Globus pallidus (tissue), 1 donor: ENCODE data around the gene PARD6G.

Experiments
- DNase-seq: peaks from one replicate; pipeline ENCODE4 v3.0.0-alpha.2; 2015; ENCODE audit warnings: low spot score

The PARD6G gene

GRCh38 chr18:80147037-80147417 lies 100.3 kb downstream of the PARD6G start:
- DNase-seq = peak; percentile 6

GRCh38 chr18:80145196-80145804 lies 102.0 kb downstream of the PARD6G start:
- no peak for DNase-seq

GRCh38 chr18:80143881-80144280 lies 103.4 kb downstream of the PARD6G start:
- DNase-seq = no peak

GRCh38 chr18:80140455-80140985 lies 106.8 kb downstream of the PARD6G start:
- DNase-seq = no peak

- no peak for DNase-seq
Observed at GRCh38 chr18:80137976-80138375, 109.3 kb downstream of the PARD6G start.

- DNase-seq = no peak
Observed at GRCh38 chr18:80137137-80137536, 110.2 kb downstream of the PARD6G start.

GRCh38 chr18:80136679-80137078 lies 110.6 kb downstream of the PARD6G start:
- DNase-seq = no peak

GRCh38 chr18:80135136-80135535 lies 112.2 kb downstream of the PARD6G start:
- DNase-seq = no peak

- no peak for DNase-seq
Observed at GRCh38 chr18:80133124-80133523, 114.2 kb downstream of the PARD6G start.

GRCh38 chr18:80132180-80132812 lies 115.0 kb downstream of the PARD6G start:
- DNase-seq = no peak

- no peak for DNase-seq
Observed at GRCh38 chr18:80130555-80130954, 116.8 kb downstream of the PARD6G start.

GRCh38 chr18:80129672-80130367 lies 117.5 kb downstream of the PARD6G start:
- no peak for DNase-seq

GRCh38 chr18:80127635-80128034 lies 119.7 kb downstream of the PARD6G start:
- DNase-seq = no peak

- no peak for DNase-seq
Observed at GRCh38 chr18:80126797-80127196, 120.5 kb downstream of the PARD6G start.

- DNase-seq = no peak
Observed at GRCh38 chr18:80124131-80124530, 123.2 kb downstream of the PARD6G start.

GRCh38 chr18:80120932-80121331 lies 126.4 kb downstream of the PARD6G start:
- no peak for DNase-seq

- no peak for DNase-seq
Observed at GRCh38 chr18:80119111-80119510, 128.2 kb downstream of the PARD6G start.

- no peak for DNase-seq
Observed at GRCh38 chr18:80115035-80115434, 132.3 kb downstream of the PARD6G start.

GRCh38 chr18:80112624-80113248 lies 134.6 kb downstream of the PARD6G start:
- DNase-seq = no peak

GRCh38 chr18:80109676-80110078 lies 137.6 kb downstream of the PARD6G start:
- peak; percentile 31 for DNase-seq

GRCh38 chr18:80108739-80109675 lies 138.3 kb downstream of the PARD6G start, which contains the start of gene ADNP2:
Gene ADNP2 (plus strand): TSS chr18:80109262. CDS start chr18:80117543, 8,281 bp downstream.
- peak; percentile 80 for DNase-seq
